OCI-LY1 (cell line): ENCODE measurements around the gene MEG3.

ENCODE experiments used
- H2AFZ ChIP-seq: fragments of 200-600 bp; sonication (generic), shearing (Covaris generic); 2 replicates; pipeline ENCODE4 v1.6.0; 2014; ENCODE audit warnings: antibody characterized with exemption, mild to moderate bottlenecking, low read length
- H3F3A ChIP-seq: fragments of 200-600 bp; sonication (generic), shearing (Covaris generic); 2 replicates; pipeline ENCODE4 v1.6.0; 2014; ENCODE audit warnings: mild to moderate bottlenecking, antibody characterized with exemption, low read length, moderate library complexity; ENCODE audit not compliant: insufficient read depth
- H3K27ac ChIP-seq: fragments of 200-600 bp; sonication (generic); 2 replicates; pipeline ENCODE4 v1.5.1; 2014; ENCODE audit warnings: low read length, mixed run types, mild to moderate bottlenecking, low read depth; ENCODE audit not compliant: poor library complexity, severe bottlenecking
- H3K27me3 ChIP-seq: fragments of 200-600 bp; sonication (generic); 2 replicates; pipeline ENCODE4 v1.6.0; 2014; ENCODE audit warnings: antibody characterized with exemption, mild to moderate bottlenecking, low read length, moderate library complexity; ENCODE audit not compliant: insufficient read depth
- H3K36me3 ChIP-seq: fragments of 200-600 bp; sonication (generic); 2 replicates; pipeline ENCODE4 v1.6.1; 2014; ENCODE audit warnings: mild to moderate bottlenecking, antibody characterized with exemption, low read length, moderate library complexity, mixed read lengths; ENCODE audit not compliant: insufficient read depth
- H3K4me1 ChIP-seq: fragments of 200-600 bp; sonication (generic); 2 replicates; pipeline ENCODE4 v1.5.1; 2014; ENCODE audit warnings: mild to moderate bottlenecking, low read length, moderate library complexity; ENCODE audit not compliant: insufficient read depth, severe bottlenecking
- H3K4me2 ChIP-seq: fragments of 200-600 bp; sonication (generic), shearing (Covaris generic); 2 replicates; pipeline ENCODE4 v1.6.1; 2014; ENCODE audit warnings: low read length
- H3K4me3 ChIP-seq: fragments of 200-600 bp; sonication (generic); 2 replicates; pipeline ENCODE4 v1.5.1; 2014; ENCODE audit warnings: low read length, low read depth, mild to moderate bottlenecking, mixed read lengths; ENCODE audit not compliant: poor library complexity, severe bottlenecking
- H3K79me2 ChIP-seq: fragments of 200-600 bp; shearing (Covaris generic); 2 replicates; pipeline ENCODE4 v1.6.1; 2016; ENCODE audit warnings: mixed run types, low read length, mixed read lengths; ENCODE audit not compliant: insufficient read depth
- H3K9ac ChIP-seq: fragments of 200-600 bp; sonication (generic), shearing (Covaris generic); 2 replicates; pipeline ENCODE4 v1.6.1; 2014; ENCODE audit warnings: mild to moderate bottlenecking, low read length, mixed read lengths
- H3K9me2 ChIP-seq: fragments of 200-600 bp; sonication (generic), shearing (Covaris generic); 2 replicates; pipeline ENCODE4 v1.6.1; 2014; ENCODE audit warnings: low read depth, mild to moderate bottlenecking, low read length, mixed read lengths
- H3K9me3 ChIP-seq: fragments of 200-600 bp; shearing (Covaris generic); 2 replicates; pipeline ENCODE4 v1.6.1; 2014; ENCODE audit warnings: low read length, mixed read lengths
- H4K20me1 ChIP-seq: fragments of 200-600 bp; sonication (generic), shearing (Covaris generic); 2 replicates; pipeline ENCODE4 v1.6.0; 2016; ENCODE audit warnings: mild to moderate bottlenecking, low read length; ENCODE audit not compliant: insufficient read depth
- CTCF ChIP-seq: fragments of 200-600 bp; sonication (generic), shearing (Covaris generic); IDR thresholded peaks from 2 replicates; pipeline ENCODE4 v1.5.1; 2017; ENCODE audit warnings: mild to moderate bottlenecking, antibody characterized with exemption, low read length, moderate library complexity, mixed read lengths
- EZH2 ChIP-seq: fragments of 200-600 bp; sonication (generic), shearing (Covaris generic); IDR thresholded peaks from 2 replicates; pipeline ENCODE4 v1.8.0; 2017; ENCODE audit warnings: borderline replicate concordance, mixed run types, mild to moderate bottlenecking, antibody characterized with exemption, low read length, moderate library complexity, mixed read lengths

MEG3 gene

GRCh38 chr14:100781952-100782351, 44.0 kb upstream of the MEG3 start:
- Histone ChIP-seq H2AFZ (no peak overlapping the region), H3K27me3 (no peaks in the 10 kb centered on the region), H3F3A (no peaks in the 10 kb centered on the region), H3K4me2 (no peak overlapping the region), H3K36me3 (no peaks in the 10 kb centered on the region), H3K79me2 (no peaks in the 10 kb centered on the region), H3K9ac (no peak overlapping the region), H3K4me3 (no peak overlapping the region), H3K9me3 (no peaks in the 10 kb centered on the region), H3K27ac (no peak overlapping the region), H3K9me2 (no peaks in the 10 kb centered on the region), H4K20me1 (no peaks in the 10 kb centered on the region), H3K4me1 (no peaks in the 10 kb centered on the region)
- TF ChIP-seq EZH2 = no peak
- no peak for TF ChIP-seq CTCF

- H3K9me2 ChIP-seq = no peaks in the 10 kb centered on the region
- no peaks in the 10 kb centered on the region for H3K4me1 ChIP-seq
- H3K9me3 ChIP-seq = no peaks in the 10 kb centered on the region
- H3F3A ChIP-seq = no peaks in the 10 kb centered on the region
- H3K36me3 ChIP-seq = no peaks in the 10 kb centered on the region
- H3K4me3 ChIP-seq = no peak overlapping the region
- H3K4me2 ChIP-seq = no peak overlapping the region
- no peak for TF ChIP-seq EZH2
- no peak for TF ChIP-seq CTCF
- H4K20me1 ChIP-seq = no peaks in the 10 kb centered on the region
- no peaks in the 10 kb centered on the region for H3K27me3 ChIP-seq
- no peak overlapping the region for H2AFZ ChIP-seq
- H3K9ac ChIP-seq = no peak overlapping the region
- no peak overlapping the region for H3K27ac ChIP-seq
- no peaks in the 10 kb centered on the region for H3K79me2 ChIP-seq
Measured at GRCh38 chr14:100782516-100783320, 43.2 kb upstream of the MEG3 start.

- no peaks in the 10 kb centered on the region for H3K36me3 ChIP-seq
- H3K9ac ChIP-seq = no peak overlapping the region
- TF ChIP-seq EZH2 (no peak), CTCF (no peak)
- no peaks in the 10 kb centered on the region for H3K4me1 ChIP-seq
- no peak overlapping the region for H3K27ac ChIP-seq
- H2AFZ ChIP-seq = no peak overlapping the region
- no peaks in the 10 kb centered on the region for H4K20me1 ChIP-seq
- H3K4me2 ChIP-seq = no peak overlapping the region
- no peaks in the 10 kb centered on the region for H3K9me2 ChIP-seq
- no peaks in the 10 kb centered on the region for H3K79me2 ChIP-seq
- no peaks in the 10 kb centered on the region for H3F3A ChIP-seq
- H3K4me3 ChIP-seq = no peak overlapping the region
- no peaks in the 10 kb centered on the region for H3K9me3 ChIP-seq
- no peaks in the 10 kb centered on the region for H3K27me3 ChIP-seq
Measured at GRCh38 chr14:100783630-100784370, 42.1 kb upstream of the MEG3 start.
